Panc1 (cell line): Measurements from ENCODE around the gene CLK2. TPM values are rescaled to one million over a fixed set of nuclear protein-coding genes. Genes with fewer than 3 reads are reported as not detected.
"Not testable (repeated sequence)": the region's sequence is repeated elsewhere in the genome, so short reads cannot be mapped to it uniquely, and the experiment has no call there.

ENCODE experiments used
- ATAC-seq: fragments of 200-7000 bp; cut with Tn5 transposase; 2 replicates; pipeline ENCODE4 v1.9.1; 2020; ENCODE audit warnings: mild to moderate bottlenecking, moderate library complexity
- BruUV-seq: library from RNA; stranded (reverse); fragments of 400-500 nt; replicated peaks from 2 replicates; lab custom pipeline; 2021; lab: Mats Ljungman, UMichigan
- CTCF ChIA-PET: fragments of 300-600 bp; sonication (Branson Sonifier 250); formaldehyde crosslinking; loops from one replicate; lab custom pipeline; 2022; ENCODE audit warnings: antibody characterized with exemption; lab: Charles Lee
- POLR2A ChIA-PET: fragments of 300-600 bp; sonication (Branson Sonifier 250); formaldehyde crosslinking; loops from one replicate; lab custom pipeline; 2022; ENCODE audit warnings: antibody characterized with exemption; lab: Charles Lee
- DNase-seq: peaks from one replicate; pipeline ENCODE4 v3.0.0-alpha.2; 2010; ENCODE audit warnings: low read depth, low spot score
- H3K27ac ChIP-seq: 2 replicates; pipeline ENCODE4 v1.5.1; 2011; ENCODE audit warnings: mild to moderate bottlenecking, low read length, inconsistent platforms
- H3K27me3 ChIP-seq: fragments of 200-500 bp; sonication (Bioruptor generic); 2 replicates; pipeline ENCODE4 v1.6.0; 2014; ENCODE audit warnings: low read length, inconsistent platforms; ENCODE audit not compliant: control insufficient read depth, insufficient read depth
- H3K36me3 ChIP-seq: fragments of 200-500 bp; sonication (Bioruptor generic); 2 replicates; pipeline ENCODE4 v1.5.1; 2014; ENCODE audit warnings: inconsistent platforms, mild to moderate bottlenecking, low read length, moderate library complexity; ENCODE audit not compliant: control insufficient read depth, insufficient read depth
- H3K4me1 ChIP-seq: 2 replicates; pipeline ENCODE4 v1.5.1; 2011; ENCODE audit warnings: inconsistent platforms, mild to moderate bottlenecking, low read length, moderate library complexity; ENCODE audit not compliant: control insufficient read depth, insufficient read depth
- H3K4me3 ChIP-seq, 2 experiments: 2 replicates each; pipeline ENCODE4 v1.5.1; 2011 to 2012; ENCODE audit warnings: low read depth in 2 of 2, low read length in 2 of 2, mild to moderate bottlenecking in 2 of 2, inconsistent platforms in 1 of 2, moderate library complexity in 1 of 2
- H3K9me3 ChIP-seq: fragments of 200-500 bp; sonication (Bioruptor generic); 2 replicates; pipeline ENCODE4 v1.5.1; 2014; ENCODE audit warnings: low read depth, mild to moderate bottlenecking, inconsistent platforms, low read length, moderate library complexity; ENCODE audit not compliant: control insufficient read depth, insufficient read depth
- POLR2AphosphoS5 ChIP-seq: IDR thresholded peaks from 2 replicates; pipeline ENCODE4 v1.6.1; 2012; ENCODE audit warnings: mild to moderate bottlenecking, low read depth, low read length, moderate library complexity
- SIN3A ChIP-seq: IDR thresholded peaks from 2 replicates; pipeline ENCODE4 v1.6.1; 2012; ENCODE audit warnings: low read depth, mild to moderate bottlenecking, low read length, moderate library complexity, borderline replicate concordance; ENCODE audit not compliant: insufficient read depth
- TCF7L2 ChIP-seq: IDR thresholded peaks from 2 replicates; pipeline ENCODE4 v1.6.1; 2011; ENCODE audit warnings: mild to moderate bottlenecking, low read depth, low read length, inconsistent platforms
- in situ Hi-C: cut with HindIII; loops from 2 replicates; pipeline ENCODE4 v1.10.0; 2016; ENCODE audit warnings: low sequenced_read_pairs, low pct_unique_long_range_greater_than_20kb
- intact Hi-C: fragments of 100-400 bp; cut with micrococcal nuclease; formaldehyde crosslinking; loops from one replicate; pipeline ENCODE4 v1.10.0; 2022; ENCODE audit not compliant: unreplicated experiment
- total RNA-seq: library from RNA; stranded (reverse); gene quantifications from one replicate; pipeline ENCODE4 v1.2.1, GENCODE V29; 2021; ENCODE audit not compliant: unreplicated experiment
- TF ChIP-seq, protein P1 (sequence below): fragments of 450-650 bp; IDR thresholded peaks from 2 replicates; pipeline ENCODE4 v1.5.1; 2017; ENCODE audit warnings: mild to moderate bottlenecking
- TF ChIP-seq, protein P2 (sequence below), 2 experiments: IDR thresholded peaks; 2 replicates each; pipeline ENCODE4 v1.6.1; 2011 to 2012; ENCODE audit warnings: low read depth in 2 of 2, control low read depth in 1 of 2, low read length in 1 of 2, mild to moderate bottlenecking in 1 of 2, moderate library complexity in 1 of 2; ENCODE audit not compliant: insufficient read depth in 1 of 2

Gene CLK2
- total RNA-seq, 1 experiment from 2014 or later = 43.6 TPM

DNA sequence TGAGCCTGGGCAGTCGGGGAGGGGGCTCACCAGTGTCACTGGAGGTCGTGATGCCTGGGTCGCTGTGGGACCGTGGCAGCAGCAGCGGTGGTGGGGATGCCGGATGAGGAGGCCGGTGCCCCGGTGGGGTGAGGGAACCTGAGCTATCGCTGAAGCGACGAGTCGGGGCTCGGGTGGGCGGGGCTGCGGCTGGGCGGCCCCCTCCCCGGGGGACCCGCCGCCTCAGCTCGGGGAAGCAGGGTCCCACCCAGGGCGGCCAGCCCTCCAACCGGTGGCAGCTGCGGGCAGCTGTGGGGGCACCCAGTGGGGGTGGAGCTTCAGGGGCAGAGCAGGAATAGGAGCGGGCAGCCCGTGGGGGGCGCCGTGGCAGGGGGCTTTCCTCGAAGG, 23.1 kb downstream of the CLK2 start:
- intact Hi-C loops (no loop called here), in situ Hi-C loops (no loop called here)
- H3K4me3 ChIP-seq = no peak overlapping the region
- ATAC-seq (no peak), DNase-seq (no peak)
- ChIA-PET CTCF (interaction anchor here (0.6 to 3.9 kb wide), 10 partner anchors 8 to 1303 kb away, joined by 3 to 34 read pairs (median 4); partner anchors contain the start of genes CLK2, DENND4B and FDPS), POLR2A (interaction anchor here (0.5 to 0.8 kb wide), 2 partner anchors 84 to 177 kb away, joined by 3 to 13 read pairs; no protein-coding TSS in a partner anchor)
- BruUV-seq = no TSS peak
- TF ChIP-seq TCF7L2 = no peak
- no peak for TF ChIP-seq POLR2AphosphoS5
- TF ChIP-seq, protein P1, sequence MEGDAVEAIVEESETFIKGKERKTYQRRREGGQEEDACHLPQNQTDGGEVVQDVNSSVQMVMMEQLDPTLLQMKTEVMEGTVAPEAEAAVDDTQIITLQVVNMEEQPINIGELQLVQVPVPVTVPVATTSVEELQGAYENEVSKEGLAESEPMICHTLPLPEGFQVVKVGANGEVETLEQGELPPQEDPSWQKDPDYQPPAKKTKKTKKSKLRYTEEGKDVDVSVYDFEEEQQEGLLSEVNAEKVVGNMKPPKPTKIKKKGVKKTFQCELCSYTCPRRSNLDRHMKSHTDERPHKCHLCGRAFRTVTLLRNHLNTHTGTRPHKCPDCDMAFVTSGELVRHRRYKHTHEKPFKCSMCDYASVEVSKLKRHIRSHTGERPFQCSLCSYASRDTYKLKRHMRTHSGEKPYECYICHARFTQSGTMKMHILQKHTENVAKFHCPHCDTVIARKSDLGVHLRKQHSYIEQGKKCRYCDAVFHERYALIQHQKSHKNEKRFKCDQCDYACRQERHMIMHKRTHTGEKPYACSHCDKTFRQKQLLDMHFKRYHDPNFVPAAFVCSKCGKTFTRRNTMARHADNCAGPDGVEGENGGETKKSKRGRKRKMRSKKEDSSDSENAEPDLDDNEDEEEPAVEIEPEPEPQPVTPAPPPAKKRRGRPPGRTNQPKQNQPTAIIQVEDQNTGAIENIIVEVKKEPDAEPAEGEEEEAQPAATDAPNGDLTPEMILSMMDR = no peak
- no peak for TF ChIP-seq SIN3A
- TF ChIP-seq, protein P2, sequence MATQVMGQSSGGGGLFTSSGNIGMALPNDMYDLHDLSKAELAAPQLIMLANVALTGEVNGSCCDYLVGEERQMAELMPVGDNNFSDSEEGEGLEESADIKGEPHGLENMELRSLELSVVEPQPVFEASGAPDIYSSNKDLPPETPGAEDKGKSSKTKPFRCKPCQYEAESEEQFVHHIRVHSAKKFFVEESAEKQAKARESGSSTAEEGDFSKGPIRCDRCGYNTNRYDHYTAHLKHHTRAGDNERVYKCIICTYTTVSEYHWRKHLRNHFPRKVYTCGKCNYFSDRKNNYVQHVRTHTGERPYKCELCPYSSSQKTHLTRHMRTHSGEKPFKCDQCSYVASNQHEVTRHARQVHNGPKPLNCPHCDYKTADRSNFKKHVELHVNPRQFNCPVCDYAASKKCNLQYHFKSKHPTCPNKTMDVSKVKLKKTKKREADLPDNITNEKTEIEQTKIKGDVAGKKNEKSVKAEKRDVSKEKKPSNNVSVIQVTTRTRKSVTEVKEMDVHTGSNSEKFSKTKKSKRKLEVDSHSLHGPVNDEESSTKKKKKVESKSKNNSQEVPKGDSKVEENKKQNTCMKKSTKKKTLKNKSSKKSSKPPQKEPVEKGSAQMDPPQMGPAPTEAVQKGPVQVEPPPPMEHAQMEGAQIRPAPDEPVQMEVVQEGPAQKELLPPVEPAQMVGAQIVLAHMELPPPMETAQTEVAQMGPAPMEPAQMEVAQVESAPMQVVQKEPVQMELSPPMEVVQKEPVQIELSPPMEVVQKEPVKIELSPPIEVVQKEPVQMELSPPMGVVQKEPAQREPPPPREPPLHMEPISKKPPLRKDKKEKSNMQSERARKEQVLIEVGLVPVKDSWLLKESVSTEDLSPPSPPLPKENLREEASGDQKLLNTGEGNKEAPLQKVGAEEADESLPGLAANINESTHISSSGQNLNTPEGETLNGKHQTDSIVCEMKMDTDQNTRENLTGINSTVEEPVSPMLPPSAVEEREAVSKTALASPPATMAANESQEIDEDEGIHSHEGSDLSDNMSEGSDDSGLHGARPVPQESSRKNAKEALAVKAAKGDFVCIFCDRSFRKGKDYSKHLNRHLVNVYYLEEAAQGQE (IDR thresholded peaks at IDR 0.05; ENCODE audit: insufficient read depth in 1 of 2, low read depth in 2 of 2, low read length in 1 of 2) = no peak
- H3K27me3 ChIP-seq = no peaks in the 10 kb centered on the region
- no peak overlapping the region for H3K27ac ChIP-seq
- peaks cover 3% of the 10 kb centered on the region; the same call in 1 of the 2 replicates for H3K36me3 ChIP-seq
- peaks cover 6% of the 10 kb centered on the region; the same call in 1 of the 2 replicates for H3K4me1 ChIP-seq
- H3K9me3 ChIP-seq = no peaks in the 10 kb centered on the region

DNA sequence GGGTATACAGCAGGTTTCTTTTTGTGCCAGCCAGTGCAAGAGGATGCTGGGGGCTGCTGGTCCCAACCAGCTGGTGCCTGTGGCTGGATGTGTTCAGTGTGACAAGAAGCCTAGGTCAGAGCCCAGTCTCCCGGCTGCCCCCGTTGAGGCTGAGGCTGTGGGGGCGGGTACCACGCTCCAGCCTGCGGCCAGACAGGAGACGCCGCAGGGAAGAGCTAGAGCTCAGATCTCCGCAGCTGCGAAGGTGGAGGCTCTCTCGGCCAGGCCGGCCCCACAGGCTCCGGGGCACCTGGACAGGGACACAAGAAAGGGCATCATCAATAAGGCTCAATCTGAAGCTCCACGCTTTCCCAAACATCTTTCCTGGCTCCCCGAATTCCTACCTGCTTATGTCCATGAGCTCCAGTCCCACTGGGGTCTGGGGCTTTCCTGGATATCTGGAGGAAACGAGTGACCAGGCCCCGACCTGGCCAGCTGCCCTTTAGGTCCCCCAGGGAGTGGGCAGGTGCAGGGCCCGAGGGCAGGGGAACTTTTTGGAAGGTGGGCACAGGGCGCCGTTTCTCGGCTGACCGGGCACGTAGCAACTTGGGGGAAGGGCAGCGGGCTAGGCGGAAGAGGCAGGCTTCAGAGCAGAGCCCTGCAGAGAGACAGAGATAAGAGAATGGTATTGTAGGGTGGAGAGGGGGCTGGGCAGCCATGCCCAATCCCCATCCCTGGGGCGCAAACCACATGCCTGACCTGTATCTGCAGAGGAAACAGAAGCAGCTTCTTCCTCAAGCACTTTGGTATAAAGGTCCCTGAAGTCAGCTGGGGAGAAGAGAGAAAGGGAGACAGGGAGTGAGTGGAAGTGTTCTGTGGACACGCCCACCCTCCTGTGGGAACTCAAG, 25.4 kb downstream of the CLK2 start:
- ATAC-seq = no peak
- intact Hi-C loops (no loop called here), in situ Hi-C loops (no loop called here)
- no TSS peak for BruUV-seq
- CTCF ChIA-PET = no interaction called here
- Histone ChIP-seq H3K4me1 (peaks cover 16% of the 10 kb centered on the region), H3K36me3 (no peaks in the 10 kb centered on the region), H3K4me3 (no peak overlapping the region), H3K9me3 (no peaks in the 10 kb centered on the region), H3K27ac (no peak overlapping the region), H3K27me3 (no peaks in the 10 kb centered on the region)
- POLR2A ChIA-PET = no interaction called here
- TF ChIP-seq, protein P2 (IDR thresholded peaks at IDR 0.05; ENCODE audit: insufficient read depth in 1 of 2, low read depth in 2 of 2, low read length in 1 of 2) = no peak
- TF ChIP-seq POLR2AphosphoS5 = no peak
- TF ChIP-seq, protein P1 = no peak
- no peak for TF ChIP-seq SIN3A
- TF ChIP-seq TCF7L2 = no peak
- no peak for DNase-seq

DNA sequence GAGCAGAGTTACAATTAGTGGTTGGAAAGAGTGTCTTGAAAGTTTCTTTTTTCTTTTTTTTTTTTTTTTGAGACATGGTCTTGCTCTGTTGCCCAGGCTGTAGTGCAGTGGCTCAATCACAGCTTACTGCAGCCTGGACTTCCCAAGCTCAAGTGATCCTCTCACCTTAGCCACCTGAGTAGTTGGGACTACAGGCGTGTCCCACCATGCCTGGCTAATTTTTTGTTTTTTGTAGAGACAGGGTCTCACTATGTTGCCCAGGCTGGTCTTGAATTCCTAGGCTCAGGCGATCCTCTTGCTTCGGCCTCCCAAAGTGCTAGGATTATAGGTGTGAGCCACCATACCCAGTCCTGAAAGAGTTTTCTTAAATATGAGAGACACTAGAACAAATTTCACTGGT, 26.5 kb downstream of the CLK2 start:
- H3K4me3 ChIP-seq, ATAC-seq, H3K9me3 ChIP-seq, CTCF ChIA-PET, H3K27me3 ChIP-seq, DNase-seq, intact Hi-C loops, H3K27ac ChIP-seq, H3K36me3 ChIP-seq, in situ Hi-C loops, BruUV-seq: not testable (repeated sequence)
- peaks cover 21% of the 10 kb centered on the region for H3K4me1 ChIP-seq
- POLR2A ChIA-PET = interaction anchor here (0.6 kb wide), 1 partner anchor 51 kb away, joined by 6 read pairs; no protein-coding TSS in a partner anchor
